Astrocyte (in vitro differentiated cells and primary cell): ENCODE results near the gene INPP5A. TPM values are rescaled to one million over a fixed set of nuclear protein-coding genes. Genes with fewer than 3 reads are reported as not detected.

Source experiments
- DNase-seq: peaks from one replicate; pipeline ENCODE4 v3.0.0-alpha.2; 2010; ENCODE audit warnings: low read depth
- FAIRE-seq: peaks from 2 replicates; lab custom pipeline; 2011; peaks lifted over from hg19 to GRCh38; lab: Jason Lieb, UNC
- H2AFZ ChIP-seq: 2 replicates; pipeline ENCODE4 v1.6.0; 2012; ENCODE audit warnings: low read depth, low read length, inconsistent platforms
- H3K27ac ChIP-seq: 2 replicates; pipeline ENCODE4 v1.5.1; 2011; ENCODE audit warnings: low read depth, low read length, inconsistent platforms
- H3K27me3 ChIP-seq: 2 replicates; pipeline ENCODE4 v1.6.0; 2011; ENCODE audit warnings: low read length, inconsistent platforms; ENCODE audit not compliant: insufficient read depth
- H3K36me3 ChIP-seq: 2 replicates; pipeline ENCODE4 v1.5.1; 2011; ENCODE audit warnings: low read length, inconsistent platforms; ENCODE audit not compliant: insufficient read depth
- H3K4me1 ChIP-seq: 2 replicates; pipeline ENCODE4 v1.5.1; 2011; ENCODE audit warnings: low read length, inconsistent platforms; ENCODE audit not compliant: insufficient read depth
- H3K4me2 ChIP-seq: 2 replicates; pipeline ENCODE4 v1.6.0; 2012; ENCODE audit warnings: low read length, inconsistent platforms
- H3K4me3 ChIP-seq: 2 replicates; pipeline ENCODE4 v1.5.1; 2011; ENCODE audit warnings: low read depth, mild to moderate bottlenecking, low read length, inconsistent platforms; ENCODE audit not compliant: insufficient read depth
- H3K79me2 ChIP-seq: 2 replicates; pipeline ENCODE4 v1.6.0; 2012; ENCODE audit warnings: mild to moderate bottlenecking, low read length, inconsistent platforms; ENCODE audit not compliant: insufficient read depth
- H3K9ac ChIP-seq: 2 replicates; pipeline ENCODE4 v1.6.0; 2012; ENCODE audit warnings: mild to moderate bottlenecking, low read length, inconsistent platforms
- H3K9me3 ChIP-seq: 2 replicates; pipeline ENCODE4 v1.5.1; 2012; ENCODE audit warnings: low read depth, mild to moderate bottlenecking, low read length, inconsistent platforms; ENCODE audit not compliant: insufficient read depth
- H4K20me1 ChIP-seq: 2 replicates; pipeline ENCODE4 v1.6.0; 2012; ENCODE audit warnings: low read length, inconsistent platforms; ENCODE audit not compliant: insufficient read depth
- H3K27ac Mint-ChIP-seq: one replicate; pipeline ENCODE4 v1.8.0; 2021; ENCODE audit warnings: mild to moderate bottlenecking, mixed read lengths; ENCODE audit not compliant: unreplicated experiment
- H3K27me3 Mint-ChIP-seq: one replicate; pipeline ENCODE4 v1.8.0; 2021; ENCODE audit warnings: low read depth, mixed read lengths; ENCODE audit not compliant: unreplicated experiment
- H3K36me3 Mint-ChIP-seq: one replicate; pipeline ENCODE4 v1.8.0; 2021; ENCODE audit warnings: low read depth, mixed read lengths; ENCODE audit not compliant: unreplicated experiment
- H3K4me1 Mint-ChIP-seq: one replicate; pipeline ENCODE4 v1.8.0; 2021; ENCODE audit warnings: low read depth, mixed read lengths; ENCODE audit not compliant: unreplicated experiment
- H3K4me3 Mint-ChIP-seq: one replicate; pipeline ENCODE4 v1.8.0; 2021; ENCODE audit warnings: mild to moderate bottlenecking, moderate library complexity, mixed read lengths; ENCODE audit not compliant: unreplicated experiment
- H3K9me3 Mint-ChIP-seq: one replicate; pipeline ENCODE4 v1.8.0; 2021; ENCODE audit warnings: mild to moderate bottlenecking, mixed read lengths; ENCODE audit not compliant: unreplicated experiment
- EZH2 ChIP-seq: IDR thresholded peaks from 2 replicates; pipeline ENCODE4 v1.6.1; 2012; ENCODE audit warnings: mild to moderate bottlenecking, low read length, inconsistent platforms; ENCODE audit not compliant: insufficient read depth
- total RNA-seq: library from RNA; stranded (reverse); gene quantifications from 2 replicates; pipeline ENCODE4 v1.2.1, GENCODE V29; 2021
- TF ChIP-seq, protein P1 (sequence below): IDR thresholded peaks from 2 replicates; pipeline ENCODE4 v1.5.1; 2011; ENCODE audit warnings: low read depth, mild to moderate bottlenecking, inconsistent platforms, low read length, moderate library complexity; ENCODE audit not compliant: insufficient read depth

Gene INPP5A
- total RNA-seq, 1 donor from 2014 or later: 39.1 TPM

DNA sequence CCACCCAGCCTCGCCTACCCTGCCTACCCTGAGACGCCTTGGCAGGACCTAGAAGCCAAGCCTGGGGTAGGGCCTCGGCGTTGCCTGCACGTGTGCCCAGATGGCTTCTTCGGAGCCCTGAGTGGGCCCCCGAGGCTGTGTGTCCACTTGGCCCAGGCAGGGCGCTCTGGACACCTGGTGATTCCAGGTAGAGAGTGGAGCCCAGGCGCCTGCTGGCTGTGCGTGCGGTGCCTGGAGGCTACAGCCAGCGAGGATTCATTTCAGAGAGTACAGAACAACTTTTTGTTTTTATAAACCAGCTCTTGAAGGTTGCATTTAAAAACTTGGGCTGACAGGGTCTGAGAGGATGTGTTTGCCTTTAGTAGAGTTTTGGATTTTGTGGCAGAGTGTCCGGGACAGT, 208.4 kb downstream of the INPP5A start:
- Histone ChIP-seq H3K27me3 (no peaks in the 10 kb centered on the region), H3K4me2 (no peak overlapping the region), H3K36me3 (peaks cover 3% of the 10 kb centered on the region), H2AFZ (no peak overlapping the region), H3K27ac (no peak overlapping the region), H3K9me3 (no peaks in the 10 kb centered on the region), H3K79me2 (no peaks in the 10 kb centered on the region), H4K20me1 (peaks cover 17% of the 10 kb centered on the region), H3K4me3 (no peak overlapping the region), H3K9ac (no peak overlapping the region), H3K4me1 (peaks cover 28% of the 10 kb centered on the region)
- TF ChIP-seq EZH2: no peak
- TF ChIP-seq, protein P1, sequence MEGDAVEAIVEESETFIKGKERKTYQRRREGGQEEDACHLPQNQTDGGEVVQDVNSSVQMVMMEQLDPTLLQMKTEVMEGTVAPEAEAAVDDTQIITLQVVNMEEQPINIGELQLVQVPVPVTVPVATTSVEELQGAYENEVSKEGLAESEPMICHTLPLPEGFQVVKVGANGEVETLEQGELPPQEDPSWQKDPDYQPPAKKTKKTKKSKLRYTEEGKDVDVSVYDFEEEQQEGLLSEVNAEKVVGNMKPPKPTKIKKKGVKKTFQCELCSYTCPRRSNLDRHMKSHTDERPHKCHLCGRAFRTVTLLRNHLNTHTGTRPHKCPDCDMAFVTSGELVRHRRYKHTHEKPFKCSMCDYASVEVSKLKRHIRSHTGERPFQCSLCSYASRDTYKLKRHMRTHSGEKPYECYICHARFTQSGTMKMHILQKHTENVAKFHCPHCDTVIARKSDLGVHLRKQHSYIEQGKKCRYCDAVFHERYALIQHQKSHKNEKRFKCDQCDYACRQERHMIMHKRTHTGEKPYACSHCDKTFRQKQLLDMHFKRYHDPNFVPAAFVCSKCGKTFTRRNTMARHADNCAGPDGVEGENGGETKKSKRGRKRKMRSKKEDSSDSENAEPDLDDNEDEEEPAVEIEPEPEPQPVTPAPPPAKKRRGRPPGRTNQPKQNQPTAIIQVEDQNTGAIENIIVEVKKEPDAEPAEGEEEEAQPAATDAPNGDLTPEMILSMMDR: no peak
- DNase-seq: no peak
- Mint-ChIP-seq H3K4me1 (peaks cover 18% of the 10 kb centered on the region), H3K36me3 (peaks cover 8% of the 10 kb centered on the region), H3K4me3 (no peak overlapping the region), H3K27me3 (no peaks in the 10 kb centered on the region), H3K9me3 (no peaks in the 10 kb centered on the region), H3K27ac (no peak overlapping the region)
- no peak for FAIRE-seq

DNA sequence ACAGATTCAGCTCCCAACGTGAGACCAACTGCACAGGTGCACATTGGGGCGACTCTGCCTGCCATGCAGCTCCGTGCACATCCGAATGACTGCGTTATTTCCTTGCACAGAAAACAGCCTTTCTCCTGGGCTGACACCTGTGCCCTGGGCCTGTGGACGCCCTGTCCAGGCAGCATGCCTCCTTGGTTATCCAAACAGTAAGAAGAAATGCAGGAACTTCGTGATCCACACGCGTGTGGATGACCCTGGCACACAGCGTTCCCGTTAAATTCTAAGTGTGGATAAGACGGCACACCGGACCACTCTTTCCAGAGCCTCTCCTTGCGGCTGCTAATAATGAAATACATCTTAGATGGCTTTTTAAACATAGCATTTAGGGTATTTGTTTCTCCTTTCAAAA, 208.8 kb downstream of the INPP5A start:
- Histone ChIP-seq H3K36me3 (peaks cover 3% of the 10 kb centered on the region), H3K79me2 (no peaks in the 10 kb centered on the region), H3K4me1 (peaks cover 28% of the 10 kb centered on the region), H3K4me3 (no peak overlapping the region), H3K27ac (no peak overlapping the region), H3K9me3 (no peaks in the 10 kb centered on the region), H2AFZ (no peak overlapping the region), H3K4me2 (no peak overlapping the region), H3K27me3 (no peaks in the 10 kb centered on the region), H4K20me1 (peaks cover 17% of the 10 kb centered on the region), H3K9ac (no peak overlapping the region)
- Mint-ChIP-seq H3K27me3 (no peaks in the 10 kb centered on the region), H3K4me1 (peaks cover 18% of the 10 kb centered on the region), H3K4me3 (no peak overlapping the region), H3K36me3 (peaks cover 8% of the 10 kb centered on the region), H3K9me3 (no peaks in the 10 kb centered on the region), H3K27ac (no peak overlapping the region)
- FAIRE-seq (no peak), DNase-seq (no peak)
- TF ChIP-seq, protein P1: no peak
- no peak for TF ChIP-seq EZH2

DNA sequence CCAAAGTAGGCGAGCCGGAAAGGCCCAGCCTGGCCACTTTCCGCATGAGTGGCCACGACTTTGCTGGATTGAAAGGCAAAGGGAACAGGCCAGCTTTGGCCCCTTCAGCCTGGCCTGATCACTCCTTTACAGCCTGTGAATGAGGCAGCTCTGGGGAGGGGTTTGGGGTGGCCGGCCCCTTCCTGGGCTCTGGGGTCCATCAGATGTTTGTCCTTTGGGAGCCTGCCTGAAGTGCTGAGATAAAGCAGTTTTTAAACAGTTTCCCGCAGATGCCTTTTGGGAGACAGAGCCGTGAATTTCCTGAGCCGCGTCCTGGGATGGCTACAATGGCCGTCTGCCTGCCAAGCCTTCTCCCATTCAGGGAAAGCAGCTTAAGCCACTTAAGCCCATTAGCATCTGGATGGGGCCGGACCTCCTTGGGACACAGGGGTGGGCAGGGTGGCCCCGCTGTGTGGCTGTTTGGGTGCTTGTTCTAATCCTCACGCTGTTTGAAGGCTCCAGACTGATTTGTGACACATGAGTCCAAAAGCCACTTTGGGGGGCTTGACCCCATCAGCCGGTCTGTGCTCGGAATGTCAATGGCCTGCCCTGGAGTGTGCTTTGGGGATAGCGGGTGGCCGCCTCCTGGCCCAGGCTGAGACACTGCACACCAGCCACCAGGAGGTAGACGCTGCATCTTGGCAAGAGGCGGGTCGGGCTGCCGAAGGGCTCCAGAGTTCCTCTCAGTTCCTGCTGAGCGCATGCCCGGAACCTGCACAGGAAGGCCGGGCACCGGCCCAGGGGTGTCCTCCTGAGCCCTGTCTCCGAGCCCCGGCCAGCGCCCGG, 209.4 kb downstream of the INPP5A start:
- FAIRE-seq: no peak
- Histone ChIP-seq H3K27me3 (no peaks in the 10 kb centered on the region), H2AFZ (no peak overlapping the region), H3K9me3 (no peaks in the 10 kb centered on the region), H3K9ac (no peak overlapping the region), H4K20me1 (peaks cover 11% of the 10 kb centered on the region), H3K79me2 (no peaks in the 10 kb centered on the region), H3K4me2 (no peak overlapping the region), H3K27ac (no peak overlapping the region), H3K4me3 (no peak overlapping the region), H3K4me1 (peaks cover 26% of the 10 kb centered on the region), H3K36me3 (peaks cover 3% of the 10 kb centered on the region)
- Mint-ChIP-seq H3K36me3 (peaks cover 8% of the 10 kb centered on the region), H3K4me3 (no peak overlapping the region), H3K4me1 (peaks cover 18% of the 10 kb centered on the region), H3K27me3 (no peaks in the 10 kb centered on the region), H3K9me3 (no peaks in the 10 kb centered on the region), H3K27ac (no peak overlapping the region)
- TF ChIP-seq, protein P1: no peak
- no peak for TF ChIP-seq EZH2
- no peak for DNase-seq
